ENCODE measurements around the gene NEUROG1.
"Not testable (repeated sequence)": the region's sequence is repeated elsewhere in the genome, so short reads cannot be mapped to it uniquely, and the experiment has no call there.

Gene NEUROG1

GRCh38 chr5:135533794-135534193 lies 2.0 kb downstream of the NEUROG1 start:
- no peak for DNase-seq (ENCODE audit: low read depth)
- TF ChIP-seq CTCF (conservative IDR thresholded peaks at IDR 0.05; ENCODE audit: control insufficient read depth, insufficient read depth, low read depth, low read length), result no peak
- no peak overlapping the region for H3K4me3 ChIP-seq (ENCODE audit: control insufficient read depth, low read depth, low read length)

GRCh38 chr5:135533334-135533733 lies 2.4 kb downstream of the NEUROG1 start:
- DNase-seq (ENCODE audit: low read depth), result no peak
- no peak overlapping the region for H3K4me3 ChIP-seq (ENCODE audit: control insufficient read depth, low read depth, low read length)
- TF ChIP-seq CTCF (conservative IDR thresholded peaks at IDR 0.05; ENCODE audit: control insufficient read depth, insufficient read depth, low read depth, low read length), result no peak

GRCh38 chr5:135529576-135529975 lies 6.2 kb downstream of the NEUROG1 start:
- H3K4me3 ChIP-seq (ENCODE audit: control insufficient read depth, low read depth, low read length); DNase-seq (ENCODE audit: low read depth): not testable (repeated sequence)

- H3K4me3 ChIP-seq (ENCODE audit: control insufficient read depth, low read depth, low read length), result no peak overlapping the region
- TF ChIP-seq CTCF (conservative IDR thresholded peaks at IDR 0.05; ENCODE audit: control insufficient read depth, insufficient read depth, low read depth, low read length), result no peak
- DNase-seq (ENCODE audit: low read depth), result no peak
These were observed 8.8 kb downstream of the NEUROG1 start for GRCh38 chr5:135526924-135527323.

- DNase-seq (ENCODE audit: low read depth), result no peak
- no peak overlapping the region for H3K4me3 ChIP-seq (ENCODE audit: control insufficient read depth, low read depth, low read length)
- no peak for TF ChIP-seq CTCF (conservative IDR thresholded peaks at IDR 0.05; ENCODE audit: control insufficient read depth, insufficient read depth, low read depth, low read length)
These were observed 13.8 kb downstream of the NEUROG1 start for GRCh38 chr5:135521964-135522363.

GRCh38 chr5:135517631-135518030 lies 18.1 kb downstream of the NEUROG1 start:
- no peak overlapping the region for H3K4me3 ChIP-seq (ENCODE audit: control insufficient read depth, low read depth, low read length)
- DNase-seq (ENCODE audit: low read depth), result no peak
- no peak for TF ChIP-seq CTCF (conservative IDR thresholded peaks at IDR 0.05; ENCODE audit: control insufficient read depth, insufficient read depth, low read depth, low read length)

GRCh38 chr5:135514116-135514515 lies 21.6 kb downstream of the NEUROG1 start:
- TF ChIP-seq CTCF (conservative IDR thresholded peaks at IDR 0.05; ENCODE audit: control insufficient read depth, insufficient read depth, low read depth, low read length), result no peak

More at GRCh38 chr5:135514116-135514515, 21.6 kb downstream of the NEUROG1 start:
- no peak overlapping the region for H3K4me3 ChIP-seq (ENCODE audit: control insufficient read depth, low read depth, low read length)
- DNase-seq (ENCODE audit: low read depth), result no peak

All from fibroblast of mammary gland (primary cell).